ACC112 (cell line): Measurements from ENCODE around the gene SPAG4.

Experiments
- H2AFZ ChIP-seq: fragments of 200-600 bp; sonication (generic); one replicate; pipeline ENCODE4 v1.6.0; 2017; ENCODE audit warnings: antibody characterized with exemption, low read length; ENCODE audit not compliant: unreplicated experiment
- H3K27ac ChIP-seq: fragments of 200-600 bp; sonication (generic); 2 replicates; pipeline ENCODE4 v1.5.1; 2014; ENCODE audit warnings: low read depth, mild to moderate bottlenecking, antibody characterized with exemption, low read length, moderate library complexity
- H3K27me3 ChIP-seq: fragments of 200-600 bp; sonication (generic); 2 replicates; pipeline ENCODE4 v1.6.1; 2014; ENCODE audit warnings: mild to moderate bottlenecking, antibody characterized with exemption, low read length, moderate library complexity, mixed read lengths; ENCODE audit not compliant: insufficient read depth
- H3K36me3 ChIP-seq: fragments of 200-600 bp; sonication (generic); 2 replicates; pipeline ENCODE4 v1.6.1; 2016; ENCODE audit warnings: mild to moderate bottlenecking, antibody characterized with exemption, low read length, moderate library complexity, mixed read lengths; ENCODE audit not compliant: insufficient read depth
- H3K4me1 ChIP-seq: fragments of 200-600 bp; sonication (generic); one replicate; pipeline ENCODE4 v1.6.1; 2016; ENCODE audit warnings: low read length, mixed read lengths; ENCODE audit not compliant: insufficient read depth, unreplicated experiment, control insufficient read depth
- H3K4me3 ChIP-seq: fragments of 200-600 bp; sonication (generic); 2 replicates; pipeline ENCODE4 v1.5.1; 2014; ENCODE audit warnings: mild to moderate bottlenecking, low read depth, low read length
- H3K79me2 ChIP-seq: fragments of 200-600 bp; sonication (generic); one replicate; pipeline ENCODE4 v1.6.0; 2016; ENCODE audit warnings: low read length; ENCODE audit not compliant: control insufficient read depth, unreplicated experiment, insufficient read depth

SPAG4 gene

DNA sequence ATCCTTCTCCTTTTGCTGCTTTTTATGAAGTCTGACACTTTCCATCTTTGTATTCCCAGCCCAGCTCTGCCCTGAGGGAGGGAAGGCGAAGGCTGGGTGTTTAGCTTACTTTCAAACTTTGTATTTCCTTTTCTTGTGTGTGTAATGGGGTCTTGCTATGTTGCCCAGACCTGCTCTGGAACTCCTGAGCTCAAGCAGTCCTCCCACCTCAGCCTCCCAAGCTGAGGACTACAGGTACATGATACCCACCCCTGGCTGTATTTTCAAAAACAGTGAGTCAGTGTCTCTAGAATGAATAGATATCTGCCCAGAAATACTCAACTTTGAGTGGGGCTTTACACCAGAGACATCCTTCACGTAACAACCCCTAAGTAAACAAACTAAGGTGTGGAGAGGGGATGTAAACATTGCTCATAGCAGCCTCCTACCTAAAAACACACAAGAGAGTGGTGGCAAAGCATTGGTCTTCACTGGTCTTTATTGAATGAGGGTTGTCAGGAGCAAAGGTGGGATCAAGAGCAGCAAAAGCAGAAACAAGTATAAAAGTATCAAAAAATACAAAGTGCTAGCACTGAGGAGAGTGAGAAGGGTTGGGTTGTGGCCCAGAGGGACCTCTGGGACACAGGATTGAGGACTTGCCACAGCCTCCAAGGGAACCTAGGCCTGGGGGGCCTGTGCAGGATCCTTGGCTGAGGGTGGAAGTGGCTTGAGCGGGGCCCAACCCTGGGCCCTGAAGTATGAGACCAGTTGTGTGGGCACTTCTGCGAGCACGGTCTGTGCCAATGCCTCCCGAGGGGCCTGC, 10.2 kb downstream of the SPAG4 start:
- Histone ChIP-seq H3K36me3 (peaks cover 21% of the 10 kb centered on the region; the same call in 1 of the 2 replicates), H3K4me1 (no peaks in the 10 kb centered on the region), H3K79me2 (no peaks in the 10 kb centered on the region), H3K27me3 (no peaks in the 10 kb centered on the region), H3K27ac (no peak overlapping the region), H3K4me3 (no peak overlapping the region), H2AFZ (no peak overlapping the region)

DNA sequence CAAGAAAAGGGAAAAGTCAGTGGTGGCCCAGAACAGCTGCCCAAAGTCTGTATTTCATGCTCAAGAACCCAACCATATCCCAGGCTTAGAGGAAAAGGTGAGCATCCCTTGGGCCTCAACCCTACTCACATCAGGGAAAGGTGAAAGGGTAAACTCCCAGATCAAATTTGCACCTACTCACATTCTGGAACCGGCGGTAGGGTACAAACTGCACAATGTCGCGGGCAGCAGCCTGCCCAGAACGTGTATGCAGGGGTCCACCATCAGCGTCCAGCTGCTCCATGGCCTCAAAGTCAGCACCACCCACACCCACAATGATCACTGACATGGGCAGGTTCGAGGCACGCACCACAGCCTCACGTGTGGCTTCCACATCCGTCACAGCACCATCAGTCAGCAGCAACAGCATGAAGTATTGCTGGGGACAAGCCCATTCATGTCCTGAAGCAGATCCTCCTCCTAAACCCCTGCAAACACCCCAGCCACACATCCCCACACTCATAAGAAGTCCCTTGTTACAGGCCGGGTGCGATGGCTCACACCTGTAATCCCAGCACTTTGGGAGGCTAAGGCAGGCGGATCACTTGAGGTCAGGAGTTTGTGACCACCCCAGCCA, 10.9 kb downstream of the SPAG4 start:
- H2AFZ ChIP-seq: no peak overlapping the region
- H3K4me3 ChIP-seq: no peak overlapping the region
- peaks cover 20% of the 10 kb centered on the region; the same call in 1 of the 2 replicates for H3K36me3 ChIP-seq
- no peaks in the 10 kb centered on the region for H3K4me1 ChIP-seq
- H3K27ac ChIP-seq: no peak overlapping the region
- H3K27me3 ChIP-seq: no peaks in the 10 kb centered on the region
- H3K79me2 ChIP-seq: no peaks in the 10 kb centered on the region

DNA sequence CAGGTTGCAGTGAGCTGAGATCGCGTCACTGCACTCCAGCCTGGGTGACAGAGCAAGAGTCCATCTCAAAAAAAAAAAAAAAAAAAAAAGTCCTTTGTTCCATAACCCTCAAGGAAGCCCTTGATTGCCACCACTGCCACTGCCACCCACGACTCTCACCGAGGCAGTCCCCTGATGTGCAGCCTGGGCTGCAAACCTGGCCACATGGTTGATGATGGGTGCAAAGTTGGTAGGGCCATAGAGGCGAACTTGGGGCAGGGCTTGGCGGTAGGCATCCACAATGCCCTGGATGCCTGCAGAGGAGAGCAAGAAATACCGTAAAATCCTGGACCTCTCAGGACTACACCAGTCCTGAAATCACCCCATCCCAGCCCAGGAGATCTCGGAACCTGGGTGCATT, 11.5 kb downstream of the SPAG4 start:
- H3K4me1 ChIP-seq: no peaks in the 10 kb centered on the region
- H3K36me3 ChIP-seq: peaks cover 15% of the 10 kb centered on the region; the same call in 1 of the 2 replicates
- no peak overlapping the region for H3K4me3 ChIP-seq
- H3K79me2 ChIP-seq: no peaks in the 10 kb centered on the region
- H3K27me3 ChIP-seq: no peaks in the 10 kb centered on the region
- no peak overlapping the region for H2AFZ ChIP-seq
- no peak overlapping the region for H3K27ac ChIP-seq

DNA sequence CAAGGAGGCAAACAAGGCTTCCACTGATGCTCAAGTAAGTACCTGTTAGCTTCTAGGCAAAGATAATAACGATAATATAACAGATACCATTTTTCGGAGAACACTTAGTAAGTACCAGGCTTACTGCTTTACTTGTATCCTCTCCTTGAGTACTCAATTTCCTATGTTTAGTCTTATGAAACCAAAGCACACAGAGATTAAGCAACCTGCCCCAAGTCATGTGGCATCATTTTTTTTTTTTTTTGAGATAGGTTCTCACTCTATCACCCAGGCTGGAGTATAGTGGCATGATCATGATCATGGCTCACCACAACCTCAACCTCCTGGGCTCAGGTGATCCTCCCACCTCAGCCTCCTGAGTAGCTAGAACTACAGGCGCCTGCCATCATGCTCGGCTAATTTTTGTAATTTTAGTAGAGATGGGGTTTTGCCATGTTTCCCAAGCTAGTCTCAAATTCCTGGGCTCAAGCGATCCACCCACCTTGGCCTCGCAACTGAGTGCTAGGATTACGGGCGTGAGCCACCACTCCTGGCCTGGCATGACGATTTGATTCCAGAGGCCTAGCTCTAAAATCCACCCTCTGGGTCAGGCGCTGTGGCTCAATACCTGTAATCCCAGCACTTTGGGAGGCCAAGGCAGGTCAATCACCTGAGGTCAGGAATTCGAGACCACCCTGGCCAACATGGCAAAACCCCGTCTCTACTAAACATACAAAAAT, 14.0 kb downstream of the SPAG4 start:
- Histone ChIP-seq H3K36me3 (peaks cover 15% of the 10 kb centered on the region; the same call in 1 of the 2 replicates), H3K4me3 (no peak overlapping the region), H3K4me1 (no peaks in the 10 kb centered on the region), H2AFZ (no peak overlapping the region), H3K27me3 (no peaks in the 10 kb centered on the region), H3K27ac (no peak overlapping the region), H3K79me2 (peaks cover 4% of the 10 kb centered on the region)

DNA sequence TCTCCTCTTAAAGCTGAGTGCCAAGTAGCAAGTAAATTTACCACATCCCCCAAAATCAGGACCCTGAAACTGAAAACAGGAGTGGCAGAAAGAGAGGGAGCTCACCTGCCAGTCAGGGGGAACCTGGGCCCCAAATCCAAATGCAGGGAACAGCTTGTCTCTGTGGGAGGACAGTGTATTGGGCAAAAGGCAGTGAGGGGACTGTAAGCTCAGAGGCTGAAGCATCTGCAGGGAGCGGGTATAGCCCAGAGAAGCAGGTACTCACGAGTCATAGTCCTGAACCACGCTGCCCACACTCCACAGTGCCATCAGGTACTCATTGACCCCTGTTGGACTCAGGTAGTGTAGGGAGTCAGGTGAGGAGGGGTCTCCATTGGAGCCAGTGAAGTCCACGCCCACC, 15.0 kb downstream of the SPAG4 start:
- no peaks in the 10 kb centered on the region for H3K4me1 ChIP-seq
- peaks cover 15% of the 10 kb centered on the region; the same call in 1 of the 2 replicates for H3K36me3 ChIP-seq
- H3K27ac ChIP-seq: no peak overlapping the region
- no peak overlapping the region for H2AFZ ChIP-seq
- peaks cover 12% of the 10 kb centered on the region for H3K79me2 ChIP-seq
- H3K4me3 ChIP-seq: no peak overlapping the region
- H3K27me3 ChIP-seq: no peaks in the 10 kb centered on the region

DNA sequence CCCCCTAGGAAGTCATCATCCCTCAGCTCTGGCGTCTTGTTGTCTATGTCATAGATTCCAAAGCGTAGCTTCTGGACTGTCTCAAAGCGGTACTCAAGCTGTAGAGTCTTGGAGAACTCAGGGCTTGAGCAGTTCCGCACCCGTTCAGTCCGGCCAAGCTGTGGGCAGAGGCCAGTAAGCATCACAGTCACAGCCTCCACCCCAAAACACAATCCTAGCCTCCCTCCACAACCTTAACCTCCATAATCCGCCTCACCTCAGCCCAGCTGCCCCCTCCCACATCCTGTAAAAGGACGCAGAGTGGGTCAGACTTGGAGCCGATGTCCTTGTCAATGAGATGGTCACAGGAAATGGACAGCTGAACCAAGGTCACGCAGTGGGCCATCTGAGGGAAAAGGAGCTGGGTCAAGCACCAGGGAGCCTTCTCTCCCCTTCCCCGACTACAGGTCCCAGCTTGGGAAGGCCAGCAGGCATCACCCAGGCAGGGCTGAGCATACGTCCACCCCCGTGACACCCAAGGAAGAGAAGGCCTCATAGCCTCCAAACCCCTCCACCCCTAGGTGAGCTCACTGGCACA, 17.0 kb downstream of the SPAG4 start:
- Histone ChIP-seq H3K36me3 (peaks cover 7% of the 10 kb centered on the region; the same call in 1 of the 2 replicates), H3K4me3 (no peak overlapping the region), H3K79me2 (peaks cover 32% of the 10 kb centered on the region), H3K27ac (no peak overlapping the region), H3K27me3 (no peaks in the 10 kb centered on the region), H3K4me1 (no peaks in the 10 kb centered on the region), H2AFZ (no peak overlapping the region)

DNA sequence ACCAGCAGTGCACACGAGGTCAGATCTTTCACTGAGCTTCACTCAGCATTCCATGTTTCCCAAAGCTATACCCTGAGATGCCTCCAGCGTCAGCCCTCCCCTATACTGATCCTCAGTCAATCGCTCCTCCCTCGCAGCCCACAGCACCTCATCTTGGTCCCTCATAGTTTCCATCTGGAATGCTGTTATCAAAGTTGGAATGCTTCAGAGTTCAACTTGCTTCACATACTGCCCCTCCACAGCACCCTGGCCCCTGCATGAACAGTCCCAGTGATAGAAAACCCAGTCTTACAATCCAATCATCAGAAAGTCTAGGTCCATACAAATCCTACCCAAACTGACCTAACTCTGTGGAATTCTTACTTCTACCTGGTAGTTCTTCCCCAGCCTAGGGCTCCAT, 20.0 kb downstream of the SPAG4 start:
- peaks cover 2% of the 10 kb centered on the region; the same call in 1 of the 2 replicates for H3K36me3 ChIP-seq
- H3K79me2 ChIP-seq: peaks cover 61% of the 10 kb centered on the region
- no peaks in the 10 kb centered on the region for H3K4me1 ChIP-seq
- H3K27me3 ChIP-seq: no peaks in the 10 kb centered on the region
- H3K4me3 ChIP-seq: no peak overlapping the region
- H2AFZ ChIP-seq: no peak overlapping the region
- H3K27ac ChIP-seq: no peak overlapping the region

DNA sequence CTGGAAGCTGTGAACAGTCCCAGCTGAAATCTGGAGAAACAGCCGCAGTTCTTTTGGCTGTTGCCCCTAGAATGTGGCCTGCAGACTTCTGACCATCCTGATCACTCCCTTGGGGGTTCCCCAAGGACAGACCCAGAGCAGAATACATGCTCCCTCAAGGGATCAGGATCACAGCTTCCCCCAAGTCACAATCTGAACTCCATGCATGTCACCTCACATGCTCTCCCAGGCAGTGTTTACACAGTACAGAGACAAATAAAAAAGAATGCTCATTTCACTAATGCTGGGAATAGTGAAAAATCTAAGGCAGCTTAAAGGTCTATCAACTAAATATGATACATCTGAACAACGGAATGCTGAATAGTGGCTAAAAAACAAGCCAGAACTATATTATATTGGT, 20.5 kb downstream of the SPAG4 start:
- Histone ChIP-seq H2AFZ (no peak overlapping the region), H3K79me2 (peaks cover 66% of the 10 kb centered on the region), H3K4me3 (no peak overlapping the region), H3K4me1 (no peaks in the 10 kb centered on the region), H3K27me3 (no peaks in the 10 kb centered on the region), H3K27ac (no peak overlapping the region), H3K36me3 (no peaks in the 10 kb centered on the region)

DNA sequence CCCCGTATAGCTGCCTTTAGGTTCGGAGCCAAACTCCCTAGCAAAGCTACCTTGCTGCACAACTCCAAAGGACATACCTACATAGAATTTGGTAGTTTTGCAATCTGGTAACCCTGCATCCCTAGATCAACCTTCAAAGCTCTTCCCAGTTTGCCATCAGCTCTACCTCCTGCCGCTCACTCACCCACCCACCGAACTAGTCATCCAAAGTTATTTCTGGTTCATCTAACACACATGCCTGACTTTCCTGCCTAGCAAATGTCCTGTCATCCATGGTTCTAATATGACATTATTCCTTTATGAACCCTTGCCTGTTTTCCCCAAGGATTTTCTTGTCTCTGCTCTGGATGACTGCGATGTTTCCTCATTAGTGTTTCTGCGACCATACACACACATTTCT, 21.6 kb downstream of the SPAG4 start:
- no peaks in the 10 kb centered on the region for H3K36me3 ChIP-seq
- H2AFZ ChIP-seq: no peak overlapping the region
- H3K4me3 ChIP-seq: no peak overlapping the region
- no peak overlapping the region for H3K27ac ChIP-seq
- H3K79me2 ChIP-seq: peaks cover 69% of the 10 kb centered on the region
- no peaks in the 10 kb centered on the region for H3K4me1 ChIP-seq
- no peaks in the 10 kb centered on the region for H3K27me3 ChIP-seq

DNA sequence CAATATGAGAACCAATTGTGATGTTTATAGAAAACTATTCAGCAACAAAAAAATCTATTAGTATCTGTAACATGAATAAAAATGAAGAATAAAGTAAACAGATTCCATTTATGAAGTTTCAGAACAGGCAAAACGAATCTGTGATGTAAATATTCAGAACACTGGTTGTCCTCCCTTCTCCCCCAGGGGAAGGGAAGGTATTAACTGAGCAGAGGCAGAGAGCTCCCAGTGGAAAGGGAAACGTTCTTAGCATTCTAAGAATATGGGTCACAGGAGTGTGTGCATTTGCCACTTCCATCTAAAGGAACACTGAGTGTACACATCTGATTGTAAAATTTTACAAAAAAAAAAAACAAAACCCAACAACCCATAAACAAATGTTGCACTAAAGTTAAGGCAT, 23.1 kb downstream of the SPAG4 start:
- Histone ChIP-seq H3K79me2 (peaks cover 80% of the 10 kb centered on the region), H3K4me3 (no peak overlapping the region)

More for the DNA sequence above, 23.1 kb downstream of the SPAG4 start:
- Histone ChIP-seq H3K36me3 (no peaks in the 10 kb centered on the region), H3K27ac (no peak overlapping the region), H3K27me3 (no peaks in the 10 kb centered on the region), H3K4me1 (no peaks in the 10 kb centered on the region), H2AFZ (no peak overlapping the region)
